Caco-2 (cell line): ENCODE results near the gene CILP. TPM values are rescaled to one million over a fixed set of nuclear protein-coding genes. Genes with fewer than 3 reads are reported as not detected.

ENCODE experiments used
- Bru-seq: library from RNA; stranded (reverse); fragments of 400-500 nt; gene quantifications from one replicate; lab custom pipeline; 2021; lab: Mats Ljungman, UMichigan
- BruChase-seq, 2 experiments: library from RNA; stranded (reverse); fragments of 400-500 nt; gene quantifications; one replicate each; lab custom pipeline; 2021; lab: Mats Ljungman, UMichigan
- BruUV-seq: library from RNA; stranded (reverse); fragments of 400-500 nt; replicated peaks from 2 replicates; lab custom pipeline; 2021; lab: Mats Ljungman, UMichigan
- CTCF ChIA-PET: fragments of 300-600 bp; sonication (Branson Sonifier 250); formaldehyde crosslinking; loops from one replicate; lab custom pipeline; 2022; ENCODE audit warnings: antibody characterized with exemption; lab: Charles Lee
- POLR2A ChIA-PET: fragments of 300-600 bp; sonication (Branson Sonifier 250); formaldehyde crosslinking; loops from one replicate; lab custom pipeline; 2022; ENCODE audit warnings: antibody characterized with exemption; lab: Charles Lee
- DNase-seq, 2 experiments: peaks; one replicate each; pipeline versions ENCODE4 v3.0.0 to v3.0.0-alpha.2; 2020 to 2022
- H3K27me3 ChIP-seq: replicated peaks from 2 replicates; pipeline ENCODE4 v1.6.0; 2011; ENCODE audit warnings: low read length; ENCODE audit not compliant: control insufficient read depth, insufficient read depth
- H3K36me3 ChIP-seq: 2 replicates; pipeline ENCODE4 v1.5.1; 2011; ENCODE audit warnings: low read length; ENCODE audit not compliant: control insufficient read depth, insufficient read depth
- H3K4me1 ChIP-seq: fragments of 250-450 bp; sonication (Bioruptor Pico); 2 replicates; pipeline ENCODE4 v1.5.1; 2020; ENCODE audit warnings: mild to moderate bottlenecking
- H3K4me3 ChIP-seq: 2 replicates; pipeline ENCODE4 v1.5.1; 2011; ENCODE audit warnings: low read depth, mild to moderate bottlenecking, control low read depth, low read length
- H3K9me3 ChIP-seq: fragments of 250-450 bp; sonication (Bioruptor Pico); 2 replicates; pipeline ENCODE4 v1.5.1; 2020; ENCODE audit warnings: mild to moderate bottlenecking, moderate library complexity
- H3K27ac Mint-ChIP-seq: one replicate; pipeline ENCODE4 v1.8.0; 2022; ENCODE audit warnings: mixed read lengths; ENCODE audit not compliant: unreplicated experiment
- H3K27me3 Mint-ChIP-seq: one replicate; pipeline ENCODE4 v1.8.0; 2022; ENCODE audit warnings: mixed read lengths; ENCODE audit not compliant: insufficient read depth, unreplicated experiment
- H3K36me3 Mint-ChIP-seq: one replicate; pipeline ENCODE4 v1.8.0; 2022; ENCODE audit warnings: mild to moderate bottlenecking, mixed read lengths; ENCODE audit not compliant: insufficient read depth, unreplicated experiment
- H3K4me1 Mint-ChIP-seq: one replicate; pipeline ENCODE4 v1.8.0; 2022; ENCODE audit warnings: low read depth, mixed read lengths; ENCODE audit not compliant: unreplicated experiment
- H3K4me3 Mint-ChIP-seq: one replicate; pipeline ENCODE4 v1.8.0; 2022; ENCODE audit warnings: mild to moderate bottlenecking, moderate library complexity, mixed read lengths; ENCODE audit not compliant: unreplicated experiment
- H3K9me3 Mint-ChIP-seq: one replicate; pipeline ENCODE4 v1.8.0; 2022; ENCODE audit warnings: mixed read lengths; ENCODE audit not compliant: unreplicated experiment
- CTCF ChIP-seq, 2 experiments: fragments of 200-600 bp in 1 of 2; IDR thresholded peaks; 1 replicate in 1 of 2; 2 replicates in 1 of 2; pipeline versions ENCODE4 v1.5.1 to v1.8.0; 2011 to 2022; ENCODE audit warnings: antibody characterized with exemption in 1 of 2, control low read depth in 1 of 2, inconsistent platforms in 1 of 2, low read depth in 1 of 2, low read length in 1 of 2, mild to moderate bottlenecking in 1 of 2, moderate library complexity in 1 of 2; ENCODE audit not compliant: insufficient read depth in 1 of 2, severe bottlenecking in 1 of 2, unreplicated experiment in 1 of 2
- intact Hi-C: fragments of 100-400 bp; cut with micrococcal nuclease; formaldehyde crosslinking; loops from one replicate; pipeline ENCODE4 v1.10.0; 2022; ENCODE audit not compliant: unreplicated experiment
- long read RNA-seq: library from polyadenylated mRNA; stranded (forward); transcript quantifications from one replicate; pipeline ENCODE4 v2.0.0, GENCODE V29; 2022
- total RNA-seq: library from RNA; stranded (reverse); gene quantifications from 2 replicates; pipeline ENCODE4 v1.2.3, GENCODE V29; 2022

CILP gene
- total RNA-seq (not detected in 2 replicates), Bru-seq, nascent RNA (percentile 8 among the genes with signal in this experiment), BruChase-seq, experiment 1, labeled RNA remaining after a 2-hour chase (not detected), BruChase-seq, experiment 2, labeled RNA remaining after a 6-hour chase (percentile 5 among the genes with signal in this experiment)
- long read RNA-seq, result 0 reads

GRCh38 chr15:65210770-65211481 is at the start of gene CILP:
Gene CILP, minus strand, starts transcription at chr15:65211473. Its CDS starts 1,718 bp downstream, at chr15:65209755.
- ChIA-PET CTCF (interaction anchor here (0.5 kb wide), 1 partner anchor 174 kb away, joined by 3 read pairs; no protein-coding TSS in a partner anchor), POLR2A (no interaction called here)
- intact Hi-C loops, result no loop called here
- Histone ChIP-seq H3K4me3 (no peak within 1 kb of the TSS), H3K9me3 (no peaks in the 10 kb centered on the region), H3K36me3 (no peaks in the 10 kb centered on the region), H3K27me3 (no peaks in the 10 kb centered on the region), H3K4me1 (0 out of 2 replicates have a peak, but pooled peaks cover 6% of the 10 kb centered on the region)
- no peak for TF ChIP-seq CTCF (IDR thresholded peaks at IDR 0.05; ENCODE audit: insufficient read depth in 1 of 2, low read depth in 1 of 2, low read length in 1 of 2, severe bottlenecking in 1 of 2, unreplicated experiment in 1 of 2)
- Mint-ChIP-seq H3K27ac (no peak within 1 kb of the TSS), H3K4me3 (no peak within 1 kb of the TSS), H3K9me3 (no peaks in the 10 kb centered on the region), H3K36me3 (no peaks in the 10 kb centered on the region), H3K4me1 (peaks cover 10% of the 10 kb centered on the region), H3K27me3 (no peaks in the 10 kb centered on the region)
- no peak for DNase-seq
- no TSS peak for BruUV-seq

GRCh38 chr15:65260968-65261367 is 49.7 kb upstream of the CILP start:
- ChIA-PET POLR2A (no interaction called here), CTCF (no interaction called here)
- no peak overlapping the region for H3K4me3 Mint-ChIP-seq
- H3K9me3 ChIP-seq, result no peaks in the 10 kb centered on the region
- no peaks in the 10 kb centered on the region; the same call in 1 of the 2 replicates for H3K36me3 ChIP-seq
- no peaks in the 10 kb centered on the region for H3K4me1 Mint-ChIP-seq
- no peaks in the 10 kb centered on the region for H3K27me3 Mint-ChIP-seq
- peaks cover 3% of the 10 kb centered on the region for H3K36me3 Mint-ChIP-seq
- no peak for DNase-seq
- H3K4me1 ChIP-seq, result no peaks in the 10 kb centered on the region
- intact Hi-C loops, result no loop called here
- no peaks in the 10 kb centered on the region for H3K9me3 Mint-ChIP-seq
- no peaks in the 10 kb centered on the region for H3K27me3 ChIP-seq
- H3K4me3 ChIP-seq, result no peak overlapping the region
- no TSS peak for BruUV-seq
- no peak for TF ChIP-seq CTCF (IDR thresholded peaks at IDR 0.05; ENCODE audit: insufficient read depth in 1 of 2, low read depth in 1 of 2, low read length in 1 of 2, severe bottlenecking in 1 of 2, unreplicated experiment in 1 of 2)
- H3K27ac Mint-ChIP-seq, result no peak overlapping the region

GRCh38 chr15:65259367-65259797 is 48.1 kb upstream of the CILP start:
- DNase-seq, result no peak
- ChIA-PET POLR2A (no interaction called here), CTCF (no interaction called here)
- Histone ChIP-seq H3K4me3 (no peak overlapping the region), H3K36me3 (no peaks in the 10 kb centered on the region; the same call in 1 of the 2 replicates), H3K27me3 (no peaks in the 10 kb centered on the region), H3K9me3 (no peaks in the 10 kb centered on the region), H3K4me1 (no peaks in the 10 kb centered on the region)
- Mint-ChIP-seq H3K27me3 (no peaks in the 10 kb centered on the region), H3K27ac (no peak overlapping the region), H3K4me1 (no peaks in the 10 kb centered on the region), H3K9me3 (no peaks in the 10 kb centered on the region), H3K36me3 (peaks cover 6% of the 10 kb centered on the region), H3K4me3 (no peak overlapping the region)
- TF ChIP-seq CTCF (IDR thresholded peaks at IDR 0.05; ENCODE audit: insufficient read depth in 1 of 2, low read depth in 1 of 2, low read length in 1 of 2, severe bottlenecking in 1 of 2, unreplicated experiment in 1 of 2), result no peak
- intact Hi-C loops, result no loop called here
- no TSS peak for BruUV-seq
